Measurements from ENCODE around the gene PRAC2.

PRAC2 gene

DNA sequence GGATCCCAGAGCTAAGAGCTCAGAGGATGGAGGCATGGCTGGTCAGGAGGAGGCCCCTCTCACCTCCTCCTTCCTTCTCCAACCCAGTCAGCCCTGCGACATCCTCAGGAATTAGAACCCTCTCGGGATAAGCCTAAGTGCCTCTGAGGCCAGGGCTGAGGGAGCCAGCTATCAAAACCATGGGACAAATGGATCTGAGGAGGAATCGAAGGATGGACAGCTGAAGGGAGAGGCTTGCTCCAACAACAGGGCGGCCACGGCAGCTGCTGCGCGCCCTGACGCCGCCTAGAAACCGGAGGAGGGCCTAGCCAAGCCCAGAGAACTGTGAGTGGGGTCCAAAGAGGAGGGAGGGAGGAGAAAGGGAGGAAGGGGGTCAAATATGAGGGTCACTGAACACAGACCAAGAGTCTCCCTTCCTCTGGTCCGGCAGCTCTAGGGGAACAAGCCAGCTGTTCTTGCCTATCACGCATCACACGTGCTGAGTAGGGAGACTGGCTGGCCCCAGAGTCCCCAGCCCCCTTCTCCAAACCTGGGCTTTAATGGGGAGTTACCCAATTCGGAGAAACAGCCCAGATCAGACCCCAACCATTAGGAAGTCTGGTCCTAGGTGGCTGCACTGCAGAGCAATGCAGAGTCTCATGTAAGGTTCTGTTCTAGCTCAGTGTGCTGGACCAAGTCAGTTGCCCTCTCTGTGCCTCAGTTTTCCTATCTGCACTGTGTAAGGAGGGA, 11.5 kb downstream of the PRAC2 start:
- DNase-seq = no peak

- no peak for DNase-seq
Measured at GRCh38 chr17:48735062-48735351, 12.0 kb downstream of the PRAC2 start.

DNA sequence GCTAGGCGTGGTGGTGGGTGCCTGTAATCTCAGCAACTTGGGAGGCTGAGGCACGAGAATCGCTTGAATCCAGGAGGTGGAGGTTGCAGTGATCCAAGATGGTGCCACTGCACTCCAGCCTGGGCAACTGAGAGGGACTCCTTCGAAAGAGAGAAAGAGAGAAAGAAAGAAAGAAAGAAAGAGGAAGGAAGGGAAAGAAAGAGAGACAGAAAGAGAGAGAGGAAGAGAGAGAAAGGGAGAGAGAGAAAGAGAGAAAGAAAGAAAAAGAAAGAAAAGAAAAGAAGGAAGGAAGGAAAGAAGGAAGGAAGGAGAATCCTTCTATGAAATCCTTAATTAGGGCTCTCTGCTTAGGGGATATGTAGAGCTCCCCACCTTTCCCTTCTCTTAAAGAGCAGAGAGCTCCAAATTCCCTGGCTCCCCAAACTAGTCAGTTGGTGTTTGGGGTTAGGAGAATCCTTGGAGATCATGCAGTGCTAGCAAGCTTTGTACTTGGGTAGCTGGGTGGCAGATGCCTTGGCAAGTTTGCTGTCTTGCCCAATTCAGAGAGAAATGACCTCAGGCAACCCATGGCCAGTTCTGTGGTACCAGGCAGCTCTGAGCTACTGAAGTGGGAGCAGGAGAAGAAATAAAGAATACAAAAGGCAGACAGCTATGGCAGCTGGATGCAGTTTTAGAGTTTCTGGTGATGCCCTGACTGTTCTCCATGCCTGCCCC, 14.5 kb downstream of the PRAC2 start:
- DNase-seq = no peak

- no peak for DNase-seq
Measured at GRCh38 chr17:48738424-48738802, 15.4 kb downstream of the PRAC2 start.

DNA sequence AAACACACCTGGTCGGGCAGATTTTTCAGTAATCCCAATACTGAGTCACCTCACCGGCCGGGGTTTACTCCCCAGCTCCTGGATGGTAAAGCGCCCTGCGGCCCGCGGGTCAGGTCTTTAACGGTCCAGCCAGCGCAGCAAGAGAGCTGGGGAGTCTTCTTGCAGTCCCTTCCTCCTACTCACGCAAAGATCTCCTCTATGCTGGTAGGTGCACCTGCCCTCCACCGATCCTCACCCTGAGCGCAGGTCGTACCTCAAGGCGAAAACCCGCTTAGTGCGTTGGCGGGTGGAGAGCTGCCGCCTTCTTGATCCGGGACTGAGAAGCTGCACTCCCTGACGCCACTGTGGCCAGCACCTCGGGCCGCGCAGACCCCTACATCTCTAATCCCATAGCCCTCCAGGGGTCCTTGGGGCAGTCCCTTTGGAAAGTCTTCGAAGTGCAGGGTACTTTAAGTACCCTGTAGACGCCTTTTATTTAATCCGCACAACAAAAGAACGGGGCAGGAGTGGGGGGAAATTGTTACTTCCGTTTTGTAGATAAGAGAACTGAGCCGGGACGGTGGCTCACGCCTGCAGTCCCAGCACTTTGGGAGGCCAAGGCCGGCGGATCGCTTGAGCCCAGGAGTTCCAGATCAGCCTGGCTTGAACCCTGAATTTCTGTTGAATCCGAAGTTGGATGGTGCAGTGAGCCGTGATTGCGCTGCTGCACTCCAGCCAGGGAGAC, 16.0 kb downstream of the PRAC2 start:
- no peak for DNase-seq

DNA sequence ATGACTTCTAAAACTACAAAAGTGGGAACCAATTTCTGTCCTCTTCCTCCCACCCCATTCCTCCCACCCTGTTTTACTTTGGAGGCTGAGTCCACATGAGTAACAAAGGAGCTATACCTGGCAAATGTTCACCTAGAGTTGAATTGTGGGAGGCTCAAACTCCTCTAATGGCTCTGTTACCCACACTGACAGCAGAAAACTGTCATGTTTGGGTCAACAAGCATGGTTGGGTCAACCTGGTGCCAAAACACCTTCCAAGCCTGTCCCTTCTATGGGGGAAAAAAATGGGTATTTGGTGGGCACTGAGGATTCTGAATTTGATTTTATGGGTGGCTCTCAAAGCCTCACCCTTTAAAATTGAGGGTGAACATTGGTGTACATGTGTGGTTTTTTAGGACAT, 17.6 kb downstream of the PRAC2 start:
- DNase-seq = no peak

GRCh38 chr17:48745381-48746275, 22.6 kb downstream of the PRAC2 start:
- no peak for DNase-seq

DNA sequence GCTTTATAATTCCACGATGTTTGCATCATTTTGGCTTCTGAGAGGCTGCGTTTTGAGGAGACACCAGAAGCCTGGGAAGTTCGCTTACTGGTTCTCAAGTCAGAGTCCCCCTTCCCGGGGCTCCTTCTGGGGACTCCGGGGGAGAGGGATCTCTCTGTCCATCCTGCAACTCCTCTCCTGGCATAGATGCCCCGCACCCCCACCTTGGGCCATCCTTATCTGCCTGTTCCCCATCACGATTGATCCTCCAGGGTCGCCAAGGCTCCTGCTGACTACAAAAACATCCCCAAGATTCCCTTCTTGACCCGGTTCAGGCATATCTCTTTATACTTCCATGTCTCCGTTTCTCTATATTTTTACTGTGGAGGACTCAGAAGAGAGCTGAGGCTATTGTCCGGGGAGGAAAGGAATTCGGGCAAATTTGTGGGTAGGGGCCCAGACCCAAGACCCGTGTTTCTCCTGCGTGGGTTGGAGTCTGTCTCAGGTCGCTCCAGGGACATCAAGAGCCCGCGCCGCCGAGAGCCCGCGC, 24.0 kb downstream of the PRAC2 start:
- DNase-seq = no peak

- DNase-seq = no peak
Measured at GRCh38 chr17:48747445-48748363, 24.7 kb downstream of the PRAC2 start.

DNA sequence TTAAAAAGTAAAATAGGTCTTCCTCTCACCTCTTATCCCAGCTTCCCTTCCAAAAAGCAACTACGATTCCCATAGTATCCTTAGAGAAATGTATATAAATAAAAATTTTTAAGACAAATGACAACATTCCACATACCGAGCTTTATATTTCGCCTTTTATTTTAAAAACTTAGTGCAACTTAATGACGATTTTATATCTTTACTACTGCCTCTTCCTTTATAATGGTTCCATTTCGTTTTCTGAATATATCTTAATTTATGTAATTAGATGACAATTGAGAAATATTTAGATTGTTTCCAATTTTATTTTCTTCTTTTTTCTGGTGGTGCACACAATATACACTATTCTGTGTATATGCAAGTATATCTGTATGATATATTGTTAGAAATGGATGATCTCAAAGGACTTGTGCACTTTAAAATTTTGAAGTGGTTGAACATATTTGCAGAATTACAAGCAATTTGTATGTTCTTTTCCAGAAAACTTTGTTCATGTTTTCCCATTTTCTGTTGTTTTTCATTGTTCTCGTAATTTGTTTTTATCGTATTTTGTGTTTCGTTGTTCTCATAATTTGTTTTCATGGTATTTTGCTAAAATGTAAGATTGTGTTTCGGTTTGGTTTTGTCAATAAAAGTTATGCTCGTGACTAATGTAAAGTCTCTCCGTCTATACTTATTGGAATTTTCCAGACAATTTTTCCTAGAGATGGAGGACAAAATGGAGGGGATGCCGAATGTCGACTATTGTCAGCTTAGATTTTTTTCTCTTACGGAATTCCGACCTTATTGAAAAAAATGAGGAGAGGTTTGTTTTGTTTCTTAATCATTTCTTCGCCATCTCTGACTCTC, 26.0 kb downstream of the PRAC2 start:
- DNase-seq = no peak

DNA sequence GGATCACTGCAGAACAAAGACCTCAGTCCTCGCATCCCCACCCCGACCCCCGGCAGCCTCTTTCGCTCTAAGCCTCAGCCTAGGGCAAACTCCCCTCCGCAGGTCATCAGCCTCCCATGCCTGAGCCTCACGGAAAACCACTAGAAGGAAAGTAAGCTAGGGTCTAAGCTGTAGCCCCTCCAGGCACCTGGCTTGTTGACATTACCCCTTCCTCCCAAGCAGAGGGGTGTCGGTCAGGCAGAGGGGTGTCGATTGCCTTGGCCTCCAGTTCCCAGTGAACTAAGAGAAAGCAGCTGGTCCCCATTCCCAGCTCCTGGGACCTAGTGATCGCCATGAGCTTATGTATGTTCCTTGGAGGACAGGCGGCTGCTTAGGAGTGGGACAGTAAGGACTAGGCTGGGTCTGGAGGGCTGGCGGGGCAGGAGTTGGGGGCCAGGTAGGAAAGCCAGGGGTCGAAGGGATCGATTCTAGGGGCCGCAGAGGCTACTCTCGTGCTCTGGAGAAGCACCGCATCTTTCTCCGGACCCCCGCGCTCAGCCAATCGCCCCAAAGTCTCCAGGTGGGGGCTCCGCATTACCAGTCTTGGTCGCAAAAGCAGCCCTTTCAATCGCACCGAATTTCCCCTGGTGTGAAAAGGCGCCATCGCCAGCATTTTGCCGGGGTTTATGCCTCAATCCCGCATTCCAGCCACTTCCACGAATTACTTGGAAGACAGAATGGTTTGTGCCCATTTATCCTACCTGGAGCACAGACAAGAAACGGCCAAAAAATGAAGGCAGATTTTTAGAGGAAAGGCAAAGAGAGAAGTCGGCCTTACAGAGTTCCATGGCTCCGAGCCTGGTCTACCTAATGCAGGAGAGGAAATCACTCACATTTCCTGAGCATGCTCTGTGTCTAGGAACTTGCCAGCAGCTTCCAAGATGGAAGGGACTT, 26.9 kb downstream of the PRAC2 start:
- no peak for DNase-seq

GRCh38 chr17:48751172-48751571, 28.2 kb downstream of the PRAC2 start:
- DNase-seq = no peak

DNA sequence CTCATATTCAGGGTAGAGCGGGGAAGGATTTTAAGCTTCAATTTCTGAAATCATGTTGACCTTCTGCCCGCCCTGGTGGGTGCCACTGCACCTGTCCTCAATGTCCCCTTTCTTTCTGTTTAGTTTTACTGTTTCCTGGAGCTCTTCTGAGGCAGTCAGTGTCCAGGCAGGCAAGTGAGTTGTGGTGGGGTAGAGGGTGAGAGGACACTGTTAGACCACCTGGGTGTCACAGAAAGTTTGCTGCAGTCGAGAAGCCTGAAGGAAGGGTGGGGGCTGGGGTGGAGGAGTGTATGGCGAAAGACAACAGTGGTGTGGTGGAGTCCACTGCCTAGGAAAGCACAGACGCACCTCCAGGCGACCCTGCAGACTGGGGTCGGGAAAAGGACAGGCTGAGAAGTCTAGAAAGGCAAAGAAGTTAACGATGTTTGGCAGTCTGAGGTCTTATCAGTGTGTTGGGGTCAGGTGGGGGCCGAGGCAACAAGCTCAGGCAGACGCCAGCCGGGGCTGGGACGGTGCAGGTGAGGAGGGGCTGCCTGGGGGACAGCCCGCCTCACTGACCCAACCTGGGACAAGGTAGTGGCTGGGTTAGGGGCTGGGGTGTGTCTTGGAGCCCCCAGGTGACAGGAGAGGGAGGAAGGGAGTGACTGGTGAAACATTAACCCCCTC, 28.9 kb downstream of the PRAC2 start:
- DNase-seq = no peak

- no peak for DNase-seq
Measured at GRCh38 chr17:48752399-48753288, 29.7 kb downstream of the PRAC2 start.

GRCh38 chr17:48753794-48754499, 31.0 kb downstream of the PRAC2 start:
- DNase-seq = no peak

GRCh38 chr17:48754500-48755261, 31.7 kb downstream of the PRAC2 start:
- no peak for DNase-seq

DNA sequence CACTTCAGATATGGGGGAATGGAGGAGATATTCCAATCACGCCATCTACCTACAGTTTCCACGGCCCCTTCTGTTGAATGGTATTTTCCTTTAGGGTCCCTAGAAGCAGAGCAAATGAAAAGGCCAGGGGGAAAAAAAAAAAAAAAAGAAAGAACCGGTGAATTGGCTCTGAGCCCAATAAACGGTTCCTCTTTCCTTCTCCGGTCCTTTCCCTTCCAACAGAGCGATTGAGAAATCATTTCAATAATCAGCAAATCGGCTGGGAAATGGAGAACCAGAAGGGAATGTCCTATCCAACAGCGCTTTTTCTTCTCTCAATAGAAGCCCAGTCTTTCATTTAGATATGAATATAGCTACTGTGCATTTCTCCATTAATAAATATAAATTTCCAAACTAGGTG, 32.4 kb downstream of the PRAC2 start:
- DNase-seq = no peak

All from stimulated activated CD4-positive, alpha-beta T cell treated with anti-CD3 and anti-CD28 coated beads, Interleukin-15, amount 100 ng/mL, for 24 hours (primary cell).